Stimulated activated effector memory CD8-positive, alpha-beta T cell treated with anti-CD3 and anti-CD28 coated beads, Interleukin-12 subunit alpha, Interleukin-12 subunit beta, amount 100 ng/mL, for 72 hours (primary cell): ENCODE results near the gene SLC31A1.
A peak's percentile ranks its signal among the peaks of the same experiment; 100 is the strongest.
"Not testable (repeated sequence)": the region's sequence is repeated elsewhere in the genome, so short reads cannot be mapped to it uniquely, and the experiment has no call there.

Source experiments
- ATAC-seq: fragments of 150-1000 bp; cut with Tn5 transposase; 2 replicates; pipeline ENCODE4 v1.10.0; 2021
- DNase-seq, 2 donors: peaks; one replicate each; pipeline ENCODE4 v3.0.0; 2021 to 2022; ENCODE audit warnings: low spot score in 2 of 2
- H3K27ac Mint-ChIP-seq: one replicate; pipeline ENCODE4 v1.8.0; 2022; ENCODE audit warnings: mild to moderate bottlenecking, mixed read lengths
- H3K36me3 Mint-ChIP-seq: one replicate; pipeline ENCODE4 v1.8.0; 2022; ENCODE audit warnings: mild to moderate bottlenecking, mixed read lengths
- H3K4me1 Mint-ChIP-seq: one replicate; pipeline ENCODE4 v1.8.0; 2022; ENCODE audit warnings: mixed read lengths
- H3K4me3 Mint-ChIP-seq: one replicate; pipeline ENCODE4 v1.8.0; 2022; ENCODE audit warnings: mild to moderate bottlenecking, mixed read lengths
- H3K9me3 Mint-ChIP-seq: one replicate; pipeline ENCODE4 v1.8.0; 2022; ENCODE audit warnings: mixed read lengths

Gene SLC31A1

DNA sequence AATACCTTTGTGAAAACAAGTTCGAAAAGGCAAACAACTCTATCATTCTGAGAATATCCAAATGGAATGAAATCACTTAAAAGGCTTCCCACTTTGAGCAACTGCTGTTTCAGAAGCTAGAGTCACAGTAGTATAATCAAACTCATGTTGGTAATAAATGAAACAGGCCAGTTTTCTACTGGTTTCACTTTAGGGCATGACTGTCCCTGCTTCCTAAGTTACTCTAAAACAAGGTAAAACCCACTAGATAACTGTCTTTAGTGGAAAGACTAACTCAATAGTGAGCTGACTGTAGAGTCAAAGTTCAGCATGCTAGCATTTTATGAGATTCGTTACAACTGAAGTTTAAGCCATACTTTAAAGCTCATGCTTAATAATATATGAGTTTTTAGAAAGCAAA lies 48.0 kb downstream of the SLC31A1 start:
- Mint-ChIP-seq H3K36me3 (peaks cover 92% of the 10 kb centered on the region), H3K9me3 (no peaks in the 10 kb centered on the region), H3K4me1 (peaks cover 16% of the 10 kb centered on the region), H3K27ac (peak overlapping the region; percentile 21), H3K4me3 (no peak overlapping the region)
- DNase-seq = no peak
- peak; percentile 87 for ATAC-seq

DNA sequence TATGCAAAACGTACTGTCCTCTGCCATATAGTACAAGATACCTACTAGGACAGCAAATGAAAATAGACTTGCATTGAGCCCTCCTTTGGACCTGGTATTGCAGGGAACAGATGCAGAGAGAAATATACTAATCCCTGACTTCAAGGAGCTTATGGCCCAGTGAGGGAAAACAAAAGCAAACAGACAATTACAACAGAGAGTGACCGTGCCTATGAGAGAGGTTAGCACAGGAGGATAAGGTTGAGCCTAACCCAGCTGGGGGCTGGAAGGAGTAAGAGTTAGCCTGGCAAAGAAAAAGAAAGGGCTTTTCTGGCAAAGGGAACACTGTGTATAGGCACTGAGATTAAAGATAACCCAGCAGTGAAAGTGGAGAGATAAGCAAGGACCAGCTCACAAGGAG lies 48.5 kb downstream of the SLC31A1 start:
- Mint-ChIP-seq H3K4me3 (no peak overlapping the region), H3K27ac (peak overlapping the region; percentile 21)

DNA sequence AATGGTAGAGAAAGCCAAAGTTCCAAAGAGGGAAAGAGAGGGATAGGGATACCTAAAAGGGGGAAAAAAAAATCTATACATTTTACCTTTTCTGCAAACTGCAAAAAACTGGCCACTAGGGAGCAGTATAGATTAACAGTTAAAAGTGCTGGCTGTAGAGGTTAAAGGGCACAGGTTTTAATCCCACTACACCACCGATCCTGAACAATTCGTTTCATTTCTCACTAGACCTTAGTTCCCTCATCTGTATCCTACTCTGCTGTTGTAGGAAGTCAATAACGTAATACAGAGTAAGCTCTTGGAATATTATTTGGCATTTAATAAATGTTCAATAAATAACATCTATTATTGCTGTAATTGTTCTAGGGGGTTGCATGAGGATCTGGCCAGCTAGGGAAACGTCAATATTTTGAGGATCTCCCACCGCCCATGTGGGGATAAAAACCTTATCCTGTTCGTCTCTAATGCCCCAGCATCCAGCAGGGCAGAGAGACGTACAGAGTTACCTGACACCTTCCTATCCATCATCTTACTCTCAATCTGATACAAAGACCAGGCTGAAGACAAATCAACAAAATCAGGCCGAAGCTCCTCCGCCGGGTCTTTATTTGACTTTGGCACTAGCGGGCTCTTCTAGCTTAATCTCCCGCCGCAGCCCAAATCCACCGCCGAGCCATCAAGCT lies 53.3 kb downstream of the SLC31A1 start:
- Mint-ChIP-seq H3K4me1 (peaks cover 22% of the 10 kb centered on the region), H3K36me3 (peaks cover 40% of the 10 kb centered on the region), H3K9me3 (no peaks in the 10 kb centered on the region), H3K27ac (no peak overlapping the region), H3K4me3 (no peak overlapping the region)
- ATAC-seq = peak; percentile 20
- DNase-seq = no peak

More for the DNA sequence above, 48.5 kb downstream of the SLC31A1 start:
- Mint-ChIP-seq H3K36me3 (peaks cover 87% of the 10 kb centered on the region), H3K4me1 (peaks cover 18% of the 10 kb centered on the region), H3K9me3 (no peaks in the 10 kb centered on the region)
- ATAC-seq (no peak), DNase-seq (no peak)

DNA sequence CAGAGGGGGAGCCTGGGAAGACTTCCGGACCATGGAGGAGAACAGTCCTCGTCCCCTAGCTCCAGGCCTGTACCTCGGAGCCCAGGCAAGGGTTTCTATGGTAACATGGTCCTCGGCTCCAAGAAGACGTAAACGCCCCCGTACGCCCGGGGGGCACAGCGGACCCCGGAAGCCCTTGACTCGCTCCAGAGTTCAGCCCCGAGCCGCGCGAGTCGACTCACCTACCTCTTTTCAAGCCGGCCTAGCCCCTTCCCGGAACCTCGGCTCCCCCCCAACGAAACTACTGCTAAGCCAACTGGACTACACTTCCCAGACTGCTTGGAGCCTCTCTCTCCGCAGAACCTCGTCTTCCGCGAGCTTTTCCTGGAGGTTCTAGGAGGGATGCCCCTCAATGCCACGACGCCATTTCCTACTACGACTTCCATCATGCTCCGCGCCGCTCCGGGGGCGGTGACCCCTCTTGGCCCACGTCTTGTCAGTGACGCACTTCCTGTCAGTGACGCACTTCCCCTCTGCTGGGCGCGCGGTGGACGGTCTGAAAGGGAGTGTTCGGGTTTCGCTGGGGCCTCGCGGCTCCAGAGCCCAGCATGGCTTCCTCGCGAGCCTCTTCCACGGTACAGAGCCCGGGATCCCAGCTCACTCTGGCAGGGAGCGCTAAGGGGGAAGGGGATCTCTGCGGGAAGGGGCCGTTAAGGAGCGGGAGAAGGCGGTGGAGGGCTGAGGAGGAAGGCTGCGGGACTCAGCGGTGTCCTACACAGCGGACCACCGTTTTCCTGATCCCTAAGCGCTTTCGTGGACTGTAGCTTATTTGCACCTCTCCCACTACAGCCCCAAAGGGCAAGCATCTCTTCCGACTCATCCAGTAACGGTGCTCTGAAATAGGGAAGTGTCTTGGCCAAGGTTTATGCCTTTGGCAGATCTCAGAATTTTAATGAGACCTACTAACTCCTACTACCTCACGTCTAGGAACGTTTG lies 54.1 kb downstream of the SLC31A1 start, which contains the start of the genes CDC26 and PRPF4:
Gene CDC26, minus strand, starts transcription at position 416 of the 975 bp plus-strand sequence. CDS start 3,065 bp downstream, outside the sequence.
Gene PRPF4, plus strand, starts transcription at position 502 of the 975 bp plus-strand sequence. Its CDS starts 86 bp downstream, at position 588.
- DNase-seq (peak; percentile 83 to 96), ATAC-seq (peak; percentile 99)
- H3K4me1 Mint-ChIP-seq = peaks cover 26% of the 10 kb centered on the region
- peaks cover 31% of the 10 kb centered on the region for H3K36me3 Mint-ChIP-seq
- H3K27ac Mint-ChIP-seq = no peak within 1 kb of the TSS
- H3K9me3 Mint-ChIP-seq = no peaks in the 10 kb centered on the region
- H3K4me3 Mint-ChIP-seq = no peak within 1 kb of the TSS

DNA sequence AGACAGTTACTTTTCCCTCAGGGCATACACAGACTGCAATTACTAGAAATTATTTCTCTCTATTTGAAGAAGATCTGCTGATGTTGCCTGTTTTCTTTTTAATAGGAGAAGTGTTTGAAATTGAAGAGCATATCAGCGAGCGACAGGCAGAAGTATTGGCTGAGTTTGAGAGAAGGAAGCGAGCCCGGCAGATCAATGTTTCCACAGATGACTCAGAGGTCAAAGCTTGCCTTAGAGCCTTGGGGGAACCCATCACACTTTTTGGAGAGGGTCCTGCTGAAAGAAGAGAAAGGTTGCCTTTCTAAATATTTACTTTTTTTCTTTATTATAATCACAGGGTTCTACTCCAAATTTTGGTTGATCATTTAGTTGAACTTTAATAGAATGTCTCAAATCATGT lies 57.5 kb downstream of the SLC31A1 start:
- Mint-ChIP-seq H3K4me3 (no peak overlapping the region), H3K27ac (no peak overlapping the region), H3K4me1 (peaks cover 33% of the 10 kb centered on the region), H3K9me3 (no peaks in the 10 kb centered on the region), H3K36me3 (no peaks in the 10 kb centered on the region)
- ATAC-seq (no peak), DNase-seq (no peak)

DNA sequence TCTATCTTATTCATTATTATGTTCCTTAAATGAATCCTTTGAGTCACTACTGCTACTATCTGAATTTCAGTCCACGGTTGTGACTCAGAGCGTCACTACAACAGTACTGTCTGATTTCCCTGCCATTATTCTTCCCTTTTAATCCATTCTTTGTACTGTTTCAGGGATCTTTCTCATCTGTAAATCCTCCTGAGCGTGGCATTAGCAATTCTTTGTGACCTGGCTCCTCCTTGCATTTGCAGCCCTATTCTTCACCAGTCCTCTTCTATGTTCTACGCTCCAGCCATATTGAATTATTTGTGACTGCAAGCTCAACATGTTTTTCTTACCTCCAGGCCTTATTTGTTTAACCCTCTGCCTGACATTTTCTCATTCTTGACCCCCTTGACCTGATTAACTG lies 60.0 kb downstream of the SLC31A1 start:
- ATAC-seq (no peak), DNase-seq (no peak)
- Mint-ChIP-seq H3K27ac (peak overlapping the region; percentile 56), H3K9me3 (no peaks in the 10 kb centered on the region), H3K4me1 (peaks cover 27% of the 10 kb centered on the region), H3K36me3 (no peaks in the 10 kb centered on the region), H3K4me3 (no peak overlapping the region)

DNA sequence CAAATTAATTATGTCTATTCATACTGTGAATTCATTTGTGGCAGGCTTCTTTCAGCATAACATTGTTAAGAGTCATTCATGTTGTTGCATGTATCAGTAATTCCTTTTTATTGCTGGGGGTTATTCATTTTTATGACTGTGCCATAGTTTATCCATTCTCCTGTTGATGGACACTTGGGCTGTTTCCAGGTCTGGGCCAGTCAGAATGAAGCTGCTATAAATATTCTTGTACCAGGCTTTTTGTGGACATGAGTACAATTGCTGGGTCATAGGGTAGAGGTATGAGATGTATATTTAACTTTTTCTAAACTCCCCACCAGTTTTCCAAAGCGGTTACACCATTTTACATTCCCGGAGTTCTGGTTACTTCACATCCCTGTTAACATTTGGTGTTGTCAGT lies 67.7 kb downstream of the SLC31A1 start:
- Mint-ChIP-seq H3K4me1 (no peaks in the 10 kb centered on the region), H3K27ac (no peak overlapping the region), H3K4me3 (no peak overlapping the region), H3K36me3 (no peaks in the 10 kb centered on the region), H3K9me3 (no peaks in the 10 kb centered on the region)
- DNase-seq = no peak
- no peak for ATAC-seq

DNA sequence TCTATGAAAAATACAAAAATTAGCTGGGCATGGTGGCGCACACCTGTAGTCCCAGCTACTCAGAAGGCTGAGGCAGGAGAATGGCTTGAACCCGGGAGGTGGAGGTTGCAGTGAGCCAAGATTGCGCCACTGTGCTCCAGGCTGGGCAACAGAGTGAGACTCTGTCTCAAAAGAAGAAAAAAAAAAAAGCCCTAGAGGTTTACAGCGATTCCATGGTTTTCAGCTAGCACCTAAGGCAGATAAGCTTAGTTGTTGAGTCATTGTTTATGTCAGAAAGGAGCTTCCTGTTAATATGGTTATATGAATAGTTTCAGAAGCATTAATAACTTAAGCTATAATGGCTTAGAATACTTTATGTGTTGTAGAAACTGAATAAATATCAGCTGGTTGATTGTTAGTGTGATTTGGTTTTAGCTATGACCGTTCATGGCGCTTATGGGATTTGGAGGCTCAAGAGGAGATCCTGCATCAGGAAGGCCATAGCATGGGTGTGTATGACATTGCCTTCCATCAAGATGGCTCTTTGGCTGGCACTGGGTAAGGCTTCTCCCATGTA lies 68.8 kb downstream of the SLC31A1 start:
- Mint-ChIP-seq H3K9me3 (no peaks in the 10 kb centered on the region), H3K36me3 (no peaks in the 10 kb centered on the region), H3K4me1 (no peaks in the 10 kb centered on the region), H3K27ac (no peak overlapping the region), H3K4me3 (no peak overlapping the region)
- DNase-seq (no peak), ATAC-seq (no peak)

DNA sequence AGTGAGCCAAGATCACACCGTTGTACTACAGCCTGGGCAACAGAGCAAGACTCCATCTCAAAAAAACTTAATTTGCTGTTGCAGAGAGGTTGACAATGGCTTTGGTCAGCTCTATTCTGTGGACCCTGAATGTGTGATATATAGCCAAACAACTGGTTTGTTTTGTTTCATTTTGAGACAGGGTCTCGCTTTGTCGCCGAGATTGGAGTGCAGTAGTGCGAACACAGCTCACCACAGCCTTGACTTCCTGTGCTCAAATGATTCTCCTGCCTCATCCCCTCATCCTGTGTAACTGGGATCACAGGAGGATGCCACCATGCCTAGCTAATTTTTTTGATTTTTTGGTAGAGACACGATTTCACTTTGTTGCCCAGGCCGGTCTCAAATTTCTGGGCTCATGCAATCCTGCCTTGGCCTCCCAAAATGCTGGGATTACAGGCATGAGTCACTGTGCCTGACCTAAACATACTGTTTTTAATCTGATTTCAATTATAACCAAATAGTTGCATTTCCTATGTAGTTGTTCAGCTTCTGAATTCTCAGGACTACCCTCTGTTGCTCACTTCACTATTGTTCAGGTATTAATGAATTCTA lies 72.0 kb downstream of the SLC31A1 start:
- no peaks in the 10 kb centered on the region for H3K4me1 Mint-ChIP-seq
- ATAC-seq (peak; percentile 56), DNase-seq (no peak)
- H3K4me3 Mint-ChIP-seq = no peak overlapping the region
- H3K36me3 Mint-ChIP-seq = no peaks in the 10 kb centered on the region
- H3K27ac Mint-ChIP-seq = peak overlapping the region; percentile 52
- no peaks in the 10 kb centered on the region for H3K9me3 Mint-ChIP-seq

DNA sequence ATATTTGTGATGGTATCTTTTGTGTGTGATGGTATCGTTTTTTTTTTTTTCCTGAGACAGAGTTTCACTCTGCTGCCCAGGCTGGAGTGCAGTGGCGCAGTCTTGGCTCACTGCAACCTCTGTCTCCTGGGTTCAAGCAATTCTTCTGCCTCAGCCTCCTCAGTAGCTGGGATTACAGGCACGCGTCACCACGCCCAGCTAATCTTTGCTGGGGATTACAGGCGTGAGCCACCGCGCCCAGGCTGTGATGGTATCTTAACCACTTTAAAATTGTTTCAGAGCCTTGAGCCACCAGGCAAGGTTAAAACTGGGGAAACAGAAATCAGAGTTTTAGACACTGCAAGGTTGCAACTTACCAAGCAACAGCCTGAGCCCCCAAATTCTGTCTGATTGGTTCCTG lies 74.9 kb downstream of the SLC31A1 start:
- not testable (repeated sequence) for ATAC-seq, H3K4me3 Mint-ChIP-seq, DNase-seq, H3K4me1 Mint-ChIP-seq, H3K36me3 Mint-ChIP-seq, H3K9me3 Mint-ChIP-seq, H3K27ac Mint-ChIP-seq

DNA sequence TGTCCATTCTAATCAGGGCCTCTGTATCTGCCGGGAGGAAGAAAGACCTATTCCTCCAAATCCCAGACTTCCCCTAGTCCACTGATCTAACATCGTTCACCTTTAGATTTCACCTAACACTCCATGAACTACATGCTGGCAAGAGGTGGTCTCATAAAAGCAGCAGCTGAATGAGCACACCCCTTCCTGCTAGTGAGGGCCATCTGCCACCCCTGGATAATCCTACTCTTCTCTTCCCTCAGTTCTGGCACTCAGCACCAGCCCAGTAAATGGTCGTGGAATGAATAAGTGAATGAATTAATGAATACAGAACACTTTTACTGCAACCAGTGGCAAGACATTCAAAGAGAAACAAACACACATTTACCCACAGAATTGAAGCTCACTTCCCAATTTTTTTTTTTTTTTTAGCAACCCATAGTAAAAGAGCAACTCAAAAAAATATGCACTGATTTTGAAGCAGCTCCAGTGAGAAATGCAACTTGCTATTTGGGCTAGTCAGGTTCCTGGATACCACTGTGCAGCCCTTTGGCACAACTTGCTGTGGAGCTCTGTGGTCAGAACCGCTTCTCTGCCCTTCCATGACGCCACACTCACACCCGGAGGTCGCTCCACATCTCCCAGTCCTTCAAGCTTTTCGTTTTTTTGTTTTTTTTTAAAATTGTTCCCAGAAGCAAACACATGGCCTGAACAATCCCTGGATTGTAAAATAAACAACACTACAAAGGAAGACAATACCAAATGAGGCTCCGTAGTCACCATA lies 75.6 kb downstream of the SLC31A1 start:
- H3K4me3 Mint-ChIP-seq = no peak overlapping the region
- no peaks in the 10 kb centered on the region for H3K9me3 Mint-ChIP-seq
- no peak for ATAC-seq
- no peaks in the 10 kb centered on the region for H3K36me3 Mint-ChIP-seq
- DNase-seq = no peak
- H3K4me1 Mint-ChIP-seq = no peaks in the 10 kb centered on the region
- H3K27ac Mint-ChIP-seq = no peak overlapping the region

DNA sequence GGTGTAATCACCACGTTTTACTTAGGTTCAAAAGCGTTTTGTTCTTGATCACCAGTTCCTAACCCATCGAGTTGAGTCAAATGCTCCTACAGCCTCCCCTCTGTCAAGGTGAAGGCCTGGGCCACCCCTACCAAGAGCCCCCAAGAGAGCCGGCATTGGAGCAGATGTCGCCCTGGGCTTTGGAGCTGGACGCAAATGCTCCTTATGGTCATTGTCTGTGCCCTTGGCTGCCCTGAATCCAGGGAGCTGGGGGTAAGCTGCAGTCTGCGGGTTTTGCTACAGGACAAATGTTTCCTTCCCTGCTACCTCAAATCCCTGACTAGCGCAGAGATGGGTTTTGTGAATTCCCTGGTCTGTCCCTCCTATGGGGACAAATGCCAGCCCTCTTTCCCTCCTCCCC lies 77.0 kb downstream of the SLC31A1 start:
- Mint-ChIP-seq H3K27ac (no peak overlapping the region), H3K4me3 (no peak overlapping the region), H3K36me3 (no peaks in the 10 kb centered on the region), H3K9me3 (no peaks in the 10 kb centered on the region), H3K4me1 (no peaks in the 10 kb centered on the region)
- no peak for ATAC-seq
- DNase-seq = no peak

DNA sequence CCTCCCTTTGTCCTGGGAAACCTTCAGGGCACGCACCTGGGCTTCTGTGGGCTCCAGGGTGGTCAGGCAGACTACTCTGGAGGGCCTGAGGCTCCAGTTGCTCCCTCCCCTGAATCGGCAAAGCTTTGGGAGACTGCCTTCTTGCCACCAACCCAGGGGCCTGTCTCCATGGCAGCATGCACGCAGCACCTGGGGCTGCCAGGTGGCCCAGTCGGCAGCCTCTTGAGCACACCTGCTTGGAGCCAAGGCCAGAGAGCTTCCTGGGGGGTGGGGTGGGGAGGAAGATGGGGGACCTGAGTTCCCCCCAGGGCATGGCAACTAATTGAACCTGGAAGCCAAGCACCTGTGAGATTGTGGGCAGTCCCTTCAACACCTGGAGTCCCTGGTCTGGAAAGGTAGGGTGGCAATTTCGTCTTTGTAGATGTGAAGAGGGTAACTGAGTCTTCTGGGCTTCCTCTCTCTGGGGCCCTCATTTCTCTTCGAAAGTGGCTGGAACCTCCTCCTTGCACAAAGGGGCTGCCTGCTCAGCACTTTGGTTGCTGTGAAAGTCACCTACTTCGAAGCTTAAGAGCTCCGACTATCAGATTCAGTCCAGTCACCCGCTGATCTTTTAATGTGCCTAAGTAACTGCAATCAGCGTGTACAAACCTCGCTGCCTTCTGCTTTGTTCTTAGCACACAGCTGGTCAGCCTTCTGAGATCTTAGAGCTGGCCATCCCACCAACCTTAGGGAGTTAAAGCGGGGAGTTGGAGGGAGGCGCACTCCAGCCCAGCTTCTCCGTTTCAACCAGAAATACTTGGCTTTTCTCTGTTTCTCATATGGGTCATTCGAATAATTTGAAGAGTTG lies 77.8 kb downstream of the SLC31A1 start:
- DNase-seq = no peak

DNA sequence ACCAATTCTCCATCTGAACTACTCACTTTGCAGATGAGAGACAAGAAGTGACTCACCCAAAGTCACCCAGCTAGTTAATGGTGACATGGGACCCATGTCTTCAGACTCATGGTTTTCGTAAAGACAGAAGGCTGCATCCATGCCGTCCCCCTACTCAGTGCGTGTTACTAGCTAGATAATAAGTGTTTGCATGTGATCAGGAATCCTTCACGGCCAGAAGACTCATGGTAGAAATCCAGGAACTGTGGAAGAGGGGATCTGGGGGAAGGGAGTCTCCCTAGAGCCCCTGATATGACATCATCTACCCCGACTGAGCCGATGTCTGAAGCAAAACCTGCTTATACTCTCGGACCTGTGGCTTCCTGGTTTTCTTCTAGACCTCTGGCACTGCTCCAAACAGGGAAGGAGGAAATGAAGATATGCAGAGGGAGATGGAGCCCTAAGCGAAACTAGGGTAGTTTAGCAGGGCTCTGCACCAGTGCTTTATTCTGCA lies 78.5 kb downstream of the SLC31A1 start:
- Mint-ChIP-seq H3K9me3 (no peaks in the 10 kb centered on the region), H3K4me1 (no peaks in the 10 kb centered on the region), H3K4me3 (no peak overlapping the region), H3K36me3 (no peaks in the 10 kb centered on the region), H3K27ac (no peak overlapping the region)
- ATAC-seq (no peak), DNase-seq (no peak)

More for the DNA sequence above, 77.8 kb downstream of the SLC31A1 start:
- Mint-ChIP-seq H3K27ac (no peak overlapping the region), H3K4me1 (no peaks in the 10 kb centered on the region), H3K9me3 (no peaks in the 10 kb centered on the region), H3K36me3 (no peaks in the 10 kb centered on the region), H3K4me3 (no peak overlapping the region)
- no peak for ATAC-seq
